ENCODE measurements around the gene IQGAP1. TPM values are rescaled to one million over a fixed set of nuclear protein-coding genes. Genes with fewer than 3 reads are reported as not detected.
A peak's percentile ranks its signal among the peaks of the same experiment; 100 is the strongest.

The IQGAP1 gene
- total RNA-seq, 1 experiment from 2014 or later, result 106 TPM

DNA sequence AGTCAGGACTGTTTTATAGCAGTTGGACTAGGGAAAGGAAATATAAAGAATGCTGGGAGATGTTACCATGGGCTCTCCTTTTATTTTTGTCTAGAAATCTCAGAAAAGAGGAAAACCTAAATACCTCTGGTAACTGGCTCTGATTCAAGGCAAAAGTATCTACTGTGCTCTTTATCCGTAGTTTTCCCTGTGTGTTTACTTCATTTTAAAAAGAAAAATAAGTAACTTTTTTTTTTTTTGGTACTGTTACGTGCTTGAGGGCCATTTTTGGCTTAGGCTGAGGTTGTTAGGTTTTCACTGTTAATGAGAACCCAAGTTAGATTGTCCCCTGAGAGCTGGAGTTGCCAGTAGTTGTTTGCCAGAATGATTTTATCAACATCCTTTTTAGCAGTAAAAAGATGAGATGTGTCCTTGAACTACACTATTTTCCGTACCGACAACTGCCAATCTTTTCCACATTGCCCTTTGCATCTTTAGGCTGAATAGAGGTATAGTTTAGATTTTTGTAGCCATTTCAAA is 35.8 kb downstream of the IQGAP1 start:
- Mint-ChIP-seq H3K4me1 (peaks cover 44% of the 10 kb centered on the region), H3K27me3 (ENCODE audit: low read depth) (no peaks in the 10 kb centered on the region), H3K4me3 (no peak overlapping the region), H3K9me3 (no peaks in the 10 kb centered on the region), H3K27ac (0 out of 2 replicates have a peak overlapping the region, but pooled peaks have one; percentile 42), H3K36me3 (peaks cover 5% of the 10 kb centered on the region; the same call in 1 of the 2 replicates)
- no peak for DNase-seq (ENCODE audit: low spot score)
- CTCF ChIA-PET, result interaction anchor here (0.6 kb wide), 1 partner anchor 282 kb away, joined by 3 read pairs; no protein-coding TSS in a partner anchor
- ATAC-seq, result no peak
- no peak for TF ChIP-seq STAT6 (CRISPR knock-in tag; conservative IDR thresholded peaks at IDR 0.05; ENCODE audit: low read depth)
- no peak for TF ChIP-seq RELA (CRISPR knock-in tag; IDR thresholded peaks at IDR 0.05; ENCODE audit: borderline replicate concordance)
- no peak for TF ChIP-seq SMAD3 (CRISPR knock-in tag; IDR thresholded peaks at IDR 0.05; ENCODE audit: borderline replicate concordance)
- TF ChIP-seq, protein P1, sequence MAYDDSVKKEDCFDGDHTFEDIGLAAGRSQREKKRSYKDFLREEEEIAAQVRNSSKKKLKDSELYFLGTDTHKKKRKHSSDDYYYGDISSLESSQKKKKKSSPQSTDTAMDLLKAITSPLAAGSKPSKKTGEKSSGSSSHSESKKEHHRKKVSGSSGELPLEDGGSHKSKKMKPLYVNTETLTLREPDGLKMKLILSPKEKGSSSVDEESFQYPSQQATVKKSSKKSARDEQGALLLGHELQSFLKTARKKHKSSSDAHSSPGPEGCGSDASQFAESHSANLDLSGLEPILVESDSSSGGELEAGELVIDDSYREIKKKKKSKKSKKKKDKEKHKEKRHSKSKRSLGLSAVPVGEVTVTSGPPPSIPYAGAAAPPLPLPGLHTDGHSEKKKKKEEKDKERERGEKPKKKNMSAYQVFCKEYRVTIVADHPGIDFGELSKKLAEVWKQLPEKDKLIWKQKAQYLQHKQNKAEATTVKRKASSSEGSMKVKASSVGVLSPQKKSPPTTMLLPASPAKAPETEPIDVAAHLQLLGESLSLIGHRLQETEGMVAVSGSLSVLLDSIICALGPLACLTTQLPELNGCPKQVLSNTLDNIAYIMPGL (CRISPR knock-in tag; IDR thresholded peaks at IDR 0.05), result no peak
- no peak for TF ChIP-seq GTF2I (CRISPR knock-in tag; conservative IDR thresholded peaks at IDR 0.05)
- no peak for TF ChIP-seq ELF4 (CRISPR knock-in tag; IDR thresholded peaks at IDR 0.05; ENCODE audit: low read depth)
- no peak for TF ChIP-seq ATF2 (CRISPR knock-in tag; IDR thresholded peaks at IDR 0.05; ENCODE audit: borderline replicate concordance, low read depth)
- TF ChIP-seq GRHL2 (CRISPR knock-in tag; IDR thresholded peaks at IDR 0.05; ENCODE audit: insufficient replicate concordance, severe bottlenecking), result no peak
- no peak for TF ChIP-seq PREB (CRISPR knock-in tag; IDR thresholded peaks at IDR 0.05; ENCODE audit: borderline replicate concordance)
- TF ChIP-seq, protein P2, sequence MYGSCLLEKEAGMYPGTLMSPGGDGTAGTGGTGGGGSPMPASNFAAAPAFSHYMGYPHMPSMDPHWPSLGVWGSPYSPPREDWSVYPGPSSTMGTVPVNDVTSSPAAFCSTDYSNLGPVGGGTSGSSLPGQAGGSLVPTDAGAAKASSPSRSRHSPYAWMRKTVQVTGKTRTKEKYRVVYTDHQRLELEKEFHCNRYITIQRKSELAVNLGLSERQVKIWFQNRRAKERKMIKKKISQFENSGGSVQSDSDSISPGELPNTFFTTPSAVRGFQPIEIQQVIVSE (CRISPR knock-in tag; IDR thresholded peaks at IDR 0.05; ENCODE audit: borderline replicate concordance), result no peak
- TF ChIP-seq ZNF263 (CRISPR knock-in tag; IDR thresholded peaks at IDR 0.05; ENCODE audit: low read depth), result no peak
- POLR2A ChIA-PET, result no interaction called here

- Mint-ChIP-seq H3K27ac (peak overlapping the region; percentile 89), H3K36me3 (peaks cover 13% of the 10 kb centered on the region), H3K4me3 (no peak overlapping the region), H3K27me3 (ENCODE audit: low read depth) (no peaks in the 10 kb centered on the region), H3K4me1 (peaks cover 25% of the 10 kb centered on the region), H3K9me3 (no peaks in the 10 kb centered on the region)
- ChIA-PET CTCF (interaction anchor here (1.1 to 1.3 kb wide), 3 partner anchors 64 to 133 kb away, joined by 3 to 4 read pairs (median 3); no protein-coding TSS in a partner anchor), POLR2A (no interaction called here)
- ATAC-seq (peak; percentile 77), DNase-seq (ENCODE audit: low spot score) (no peak)
- TF ChIP-seq NR2C2 (CRISPR knock-in tag; IDR thresholded peaks at IDR 0.05) (no peak), FOXP4 (CRISPR knock-in tag; IDR thresholded peaks at IDR 0.05) (no peak), SOX15 (CRISPR knock-in tag; IDR thresholded peaks at IDR 0.05) (no peak)
- TF ChIP-seq, protein P3, sequence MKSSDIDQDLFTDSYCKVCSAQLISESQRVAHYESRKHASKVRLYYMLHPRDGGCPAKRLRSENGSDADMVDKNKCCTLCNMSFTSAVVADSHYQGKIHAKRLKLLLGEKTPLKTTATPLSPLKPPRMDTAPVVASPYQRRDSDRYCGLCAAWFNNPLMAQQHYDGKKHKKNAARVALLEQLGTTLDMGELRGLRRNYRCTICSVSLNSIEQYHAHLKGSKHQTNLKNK (CRISPR knock-in tag; IDR thresholded peaks at IDR 0.05), result no peak
- TF ChIP-seq, protein P4, sequence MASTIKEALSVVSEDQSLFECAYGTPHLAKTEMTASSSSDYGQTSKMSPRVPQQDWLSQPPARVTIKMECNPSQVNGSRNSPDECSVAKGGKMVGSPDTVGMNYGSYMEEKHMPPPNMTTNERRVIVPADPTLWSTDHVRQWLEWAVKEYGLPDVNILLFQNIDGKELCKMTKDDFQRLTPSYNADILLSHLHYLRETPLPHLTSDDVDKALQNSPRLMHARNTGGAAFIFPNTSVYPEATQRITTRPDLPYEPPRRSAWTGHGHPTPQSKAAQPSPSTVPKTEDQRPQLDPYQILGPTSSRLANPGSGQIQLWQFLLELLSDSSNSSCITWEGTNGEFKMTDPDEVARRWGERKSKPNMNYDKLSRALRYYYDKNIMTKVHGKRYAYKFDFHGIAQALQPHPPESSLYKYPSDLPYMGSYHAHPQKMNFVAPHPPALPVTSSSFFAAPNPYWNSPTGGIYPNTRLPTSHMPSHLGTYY (CRISPR knock-in tag; IDR thresholded peaks at IDR 0.05), result no peak
Measured at GRCh38 chr15:90425726-90426346, 37.8 kb downstream of the IQGAP1 start.

All from WTC11 (cell line).